Activated CD4-positive, alpha-beta T cell treated with anti-CD3 and anti-CD28 coated beads, Interleukin-10, Interleukin-2, amounts not matched to agents 100 ng/mL and 50 ng/mL, durations not matched to agents 16 hours and 8 hours (primary cell): ENCODE measurements around the gene TBCE.

Source experiments
- DNase-seq: peaks from one replicate; pipeline ENCODE4 v3.0.0-alpha.2; 2020

TBCE gene

GRCh38 chr1:235367000-235367908 lies at the start of gene TBCE:
TSS of gene TBCE (plus strand) at chr1:235367427. CDS start at chr1:235380050, 12,623 bp downstream.
- DNase-seq = peak; percentile 96

DNA sequence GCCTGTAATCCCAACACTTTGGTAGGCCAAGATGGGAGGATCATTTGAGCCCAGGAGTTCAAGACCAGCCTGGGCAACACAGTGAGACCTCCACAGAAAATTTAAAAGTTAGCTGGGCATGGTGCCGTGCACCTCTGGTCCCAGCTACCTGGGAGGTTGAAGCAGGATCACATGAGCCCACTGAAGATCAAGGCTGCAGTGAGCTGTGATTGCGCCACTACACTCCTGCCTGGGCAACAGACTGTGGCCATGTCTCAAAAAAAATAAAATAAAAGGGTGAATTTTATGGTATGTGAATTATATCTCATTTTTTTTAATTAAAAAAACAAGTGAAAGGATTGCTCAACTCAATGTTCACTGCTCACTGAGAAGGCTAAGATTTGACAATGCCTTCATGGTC lies 48.0 kb upstream of the TBCE start:
- no peak for DNase-seq

DNA sequence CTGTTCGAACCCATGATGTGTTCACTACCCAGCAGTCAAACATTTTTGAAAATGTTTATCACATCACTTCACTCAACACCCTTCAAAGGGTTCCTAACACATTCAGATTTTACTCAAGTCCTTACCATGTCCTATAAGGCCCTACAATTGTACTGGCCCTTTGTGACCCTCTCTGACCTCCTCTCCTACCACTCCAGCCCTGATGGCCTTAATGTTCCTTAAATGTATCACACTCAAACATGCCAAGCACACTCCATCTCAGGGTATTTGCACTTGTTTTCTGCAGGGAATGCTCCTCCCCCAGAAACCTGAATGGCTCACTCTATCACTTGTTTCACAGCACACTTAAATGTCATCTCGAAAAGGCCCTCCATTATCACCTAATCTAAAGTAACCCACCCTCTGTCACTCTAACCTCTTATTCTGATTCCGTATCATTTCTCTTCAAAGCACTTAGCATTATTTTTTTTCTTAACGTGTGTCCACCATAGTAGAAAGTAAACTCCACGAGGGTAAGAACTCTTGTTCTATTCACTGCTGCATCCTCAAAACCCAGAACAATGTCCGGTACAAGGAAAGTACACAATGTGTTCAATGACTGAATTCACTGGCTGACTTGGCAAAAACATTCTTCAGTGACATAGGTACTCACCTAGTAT lies 46.6 kb upstream of the TBCE start:
- DNase-seq = no peak

DNA sequence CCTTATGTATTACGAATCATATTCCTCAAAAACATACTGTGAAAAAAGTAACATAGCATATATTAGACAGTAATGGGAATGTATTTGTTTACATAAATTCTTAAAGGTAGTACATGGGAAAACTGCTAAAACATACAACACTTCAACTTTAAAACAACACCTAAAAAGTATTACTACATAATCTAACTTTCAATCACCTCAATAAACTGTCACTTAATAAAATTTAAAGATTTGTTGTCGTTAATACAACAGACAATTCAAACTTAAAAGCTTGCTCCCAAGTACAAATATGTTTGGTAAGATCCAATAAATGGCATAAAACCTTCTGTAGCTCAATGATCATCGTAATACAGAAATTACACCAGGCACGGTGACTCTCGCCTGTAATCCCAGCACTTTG lies 42.9 kb upstream of the TBCE start:
- no peak for DNase-seq

- no peak for DNase-seq
Measured at GRCh38 chr1:235325139-235325538, 42.1 kb upstream of the TBCE start.

- no peak for DNase-seq
Measured at GRCh38 chr1:235325854-235326253, 41.4 kb upstream of the TBCE start.

DNA sequence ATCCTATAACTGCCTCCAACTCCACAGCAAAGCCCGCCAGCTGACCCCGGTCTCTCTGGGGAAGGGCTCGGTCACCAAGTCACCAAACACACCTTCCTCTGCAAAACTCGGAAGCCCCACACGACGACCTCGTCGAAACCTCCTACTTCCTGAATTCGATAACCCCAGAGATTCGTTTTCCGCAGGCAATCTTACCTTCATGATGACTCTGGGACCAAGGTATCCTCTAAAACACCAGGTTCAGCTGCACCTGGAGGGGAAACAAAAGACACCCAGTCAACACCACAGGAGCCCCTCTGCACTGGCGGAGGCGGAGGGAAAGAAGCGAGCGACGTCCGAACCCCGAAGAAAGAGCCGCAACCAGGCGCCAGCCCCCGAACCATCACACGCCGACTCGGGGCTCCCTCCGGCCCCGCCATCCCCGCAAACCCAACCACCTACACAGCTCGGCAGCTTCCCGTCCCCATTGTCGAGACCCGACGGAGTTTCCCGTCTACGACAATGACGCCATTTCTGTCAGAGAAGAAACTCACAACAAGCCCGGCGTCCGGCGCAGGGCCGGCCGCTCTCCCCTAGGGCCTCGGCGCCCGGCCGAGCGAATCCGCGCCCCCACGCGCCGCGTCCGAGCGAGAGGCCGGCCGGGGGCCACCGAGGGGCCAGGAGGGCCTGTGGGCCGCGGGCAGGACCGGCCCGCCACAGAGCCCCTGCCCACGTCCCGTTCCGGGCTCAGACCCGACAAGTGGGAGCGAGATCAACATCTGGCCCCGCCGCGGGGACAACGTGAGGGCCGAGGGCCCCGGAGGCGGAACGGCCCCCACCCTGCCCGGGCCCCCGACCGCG lies 40.3 kb upstream of the TBCE start:
- DNase-seq = peak; percentile 64

DNA sequence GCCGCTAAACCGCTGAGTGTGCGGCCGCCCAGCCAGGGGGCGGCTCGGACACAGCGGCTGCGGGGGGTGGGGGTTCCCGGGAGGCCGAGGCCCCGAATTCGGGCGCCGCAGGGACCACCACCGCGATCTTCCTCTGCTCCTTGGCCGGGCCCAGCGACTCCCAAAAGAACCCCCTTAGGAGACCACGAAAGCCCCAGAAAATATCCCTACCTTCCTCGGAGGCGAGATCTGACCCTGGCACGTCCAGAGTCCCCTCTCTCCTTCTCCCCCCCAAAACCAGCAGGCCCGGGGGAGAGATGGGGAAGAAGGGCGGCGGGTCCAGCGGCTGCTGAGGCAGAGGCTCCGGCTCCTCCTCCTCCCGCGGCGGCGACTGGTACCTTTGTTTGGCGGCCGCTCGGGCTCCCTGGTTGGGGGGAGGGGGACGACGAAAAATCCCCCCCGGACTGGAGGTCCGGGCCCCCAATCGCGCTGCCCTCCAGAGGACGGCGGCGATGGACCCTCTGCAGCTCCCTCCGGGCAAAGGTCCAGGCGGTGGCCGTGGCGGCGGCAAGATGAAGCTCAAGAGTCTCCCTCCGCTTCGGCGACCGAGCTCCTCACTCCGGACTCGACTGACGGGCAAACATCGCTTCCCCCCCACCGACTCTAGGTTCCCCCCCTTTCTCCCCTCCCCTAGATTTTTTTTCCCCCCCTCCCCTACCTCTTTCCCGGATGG lies 39.5 kb upstream of the TBCE start, which contains the start of gene ARID4B:
Gene ARID4B (minus strand): TSS at position 621 of the 712 bp plus-strand sequence. CDS start 1,260 bp downstream, outside the sequence.
- no peak for DNase-seq

- peak; percentile 99 for DNase-seq
Measured at GRCh38 chr1:235328271-235329138, 38.7 kb upstream of the TBCE start, which contains the start of gene GGPS1. TSS of gene GGPS1 (plus strand) at chr1:235328570. CDS start at chr1:235335265, 6,695 bp downstream.

GRCh38 chr1:235329139-235329902 lies 37.9 kb upstream of the TBCE start:
- DNase-seq = peak; percentile 51

DNA sequence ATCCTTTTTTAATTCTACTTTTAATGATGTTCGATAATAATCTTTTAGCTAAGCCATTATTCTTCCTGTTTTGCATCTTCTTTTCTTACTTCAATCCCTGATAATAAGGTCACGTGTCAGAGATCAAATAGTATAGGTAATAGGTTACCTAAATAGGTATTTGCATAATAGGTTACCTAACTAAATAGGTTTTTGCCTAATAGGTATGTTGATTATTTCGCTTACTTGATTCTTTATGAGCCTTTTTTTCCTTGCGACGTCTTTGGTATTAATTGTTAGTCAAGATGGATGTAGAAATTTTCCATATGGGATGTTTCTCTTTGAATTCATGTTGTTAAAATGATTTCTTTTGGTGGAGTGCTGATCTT lies 36.3 kb upstream of the TBCE start:
- no peak for DNase-seq

- no peak for DNase-seq
Measured at GRCh38 chr1:235331401-235331800, 35.8 kb upstream of the TBCE start.

- peak; percentile 52 for DNase-seq
Measured at GRCh38 chr1:235336903-235337302, 30.3 kb upstream of the TBCE start.

DNA sequence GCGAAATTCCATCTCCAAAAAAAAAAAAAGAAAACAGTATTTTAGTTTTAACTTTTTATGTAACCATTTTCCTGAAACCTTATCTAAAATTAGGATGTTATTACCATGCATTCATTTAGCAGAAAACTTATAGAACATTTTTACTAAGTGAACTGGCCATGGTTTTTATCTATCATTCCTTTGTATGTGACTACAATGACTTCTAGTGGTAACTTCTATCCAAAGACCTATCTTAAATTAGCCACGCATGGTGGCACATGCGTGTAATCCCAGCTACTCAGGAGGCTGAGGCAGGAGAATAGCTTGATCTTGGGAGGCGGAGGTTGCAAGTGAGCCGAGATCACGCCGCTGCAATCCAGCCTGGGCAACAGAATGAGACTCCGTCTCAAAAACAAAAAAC lies 27.5 kb upstream of the TBCE start:
- no peak for DNase-seq

DNA sequence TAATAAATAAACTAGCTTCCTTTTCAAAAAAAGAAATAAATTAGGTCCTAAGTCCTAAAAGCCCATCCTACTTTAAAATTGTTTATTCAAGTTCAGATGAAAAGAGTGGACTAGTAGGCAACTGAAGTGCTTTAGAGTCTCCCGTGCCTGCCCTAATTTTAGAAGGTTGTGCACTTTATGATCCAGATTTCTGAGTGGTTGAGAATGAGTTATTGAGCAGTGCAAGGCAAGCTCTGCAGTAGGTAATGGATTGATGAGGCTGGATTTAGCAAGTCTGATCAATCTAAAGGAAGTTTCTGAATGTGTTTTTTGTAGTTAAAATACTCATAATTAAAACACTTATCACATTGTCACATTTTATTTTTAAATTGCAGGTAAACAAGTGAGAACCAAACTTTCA lies 25.9 kb upstream of the TBCE start:
- DNase-seq = no peak

DNA sequence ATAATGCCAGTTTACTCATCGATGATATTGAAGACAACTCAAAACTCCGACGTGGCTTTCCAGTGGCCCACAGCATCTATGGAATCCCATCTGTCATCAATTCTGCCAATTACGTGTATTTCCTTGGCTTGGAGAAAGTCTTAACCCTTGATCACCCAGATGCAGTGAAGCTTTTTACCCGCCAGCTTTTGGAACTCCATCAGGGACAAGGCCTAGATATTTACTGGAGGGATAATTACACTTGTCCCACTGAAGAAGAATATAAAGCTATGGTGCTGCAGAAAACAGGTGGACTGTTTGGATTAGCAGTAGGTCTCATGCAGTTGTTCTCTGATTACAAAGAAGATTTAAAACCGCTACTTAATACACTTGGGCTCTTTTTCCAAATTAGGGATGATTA lies 25.2 kb upstream of the TBCE start:
- no peak for DNase-seq

GRCh38 chr1:235342471-235342870 lies 24.8 kb upstream of the TBCE start:
- no peak for DNase-seq

DNA sequence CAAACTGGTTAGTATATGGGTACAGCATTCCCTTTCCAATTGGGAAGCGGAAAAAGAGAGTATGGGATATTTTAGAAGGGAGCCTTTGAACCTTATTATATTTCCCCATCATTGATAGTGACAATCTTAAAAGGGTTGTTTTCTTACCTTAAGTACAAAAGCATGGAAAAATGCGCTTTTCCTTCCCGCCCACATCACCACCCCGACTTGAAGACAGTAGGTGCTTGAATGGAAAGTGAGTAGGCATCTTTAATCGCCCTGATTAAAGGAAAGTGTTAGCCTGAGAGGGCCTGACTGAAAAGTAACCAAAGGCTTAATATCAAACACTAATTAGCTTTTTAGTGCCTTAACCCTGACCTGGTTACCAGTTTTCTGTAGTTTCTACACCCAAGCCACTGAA lies 23.5 kb upstream of the TBCE start:
- DNase-seq = no peak

DNA sequence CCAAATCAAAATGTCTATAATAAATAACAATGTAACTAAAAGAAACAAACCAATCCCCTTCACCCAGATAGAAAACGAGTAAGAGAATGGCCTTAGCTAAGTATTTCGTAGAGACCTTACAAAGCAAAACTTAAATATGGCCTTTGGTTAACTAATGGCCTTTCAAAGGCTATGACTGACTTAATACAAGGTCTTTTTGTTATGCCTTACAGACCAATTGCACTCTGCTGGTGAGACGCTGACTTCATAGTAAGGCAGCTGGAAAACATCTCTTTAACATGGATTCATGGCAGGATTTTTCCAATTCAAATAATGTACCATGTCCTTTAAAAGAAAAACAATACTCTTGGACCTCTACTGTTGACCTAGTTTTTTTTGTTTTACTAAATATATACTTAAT lies 15.8 kb upstream of the TBCE start:
- no peak for DNase-seq

DNA sequence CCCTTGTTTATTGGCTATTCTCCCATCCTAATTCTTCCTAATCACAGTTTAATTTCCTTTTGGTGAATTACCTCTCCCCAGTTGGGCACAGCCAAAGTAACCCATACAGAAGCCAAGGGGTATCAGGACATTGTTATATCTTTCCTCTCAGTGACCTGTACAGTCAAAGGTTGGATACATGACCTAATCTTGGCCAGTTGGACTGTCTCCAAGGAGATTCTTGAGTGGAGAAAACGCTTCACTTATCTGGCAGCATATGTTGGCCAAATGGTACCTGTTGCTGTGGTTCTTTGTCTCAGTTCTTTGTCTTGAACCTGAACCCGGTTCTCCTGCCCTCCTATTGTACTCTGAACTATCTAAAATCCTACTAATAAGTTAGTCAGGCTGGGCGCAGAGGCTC lies 15.3 kb upstream of the TBCE start:
- DNase-seq = no peak
